Activated T-helper 1 cell treated with Interleukin-2 at 50 U/mL for 16 hours (primary cell): ENCODE data around the gene EFCAB8.
"Not testable (repeated sequence)": the region's sequence is repeated elsewhere in the genome, so short reads cannot be mapped to it uniquely, and the experiment has no call there.

ENCODE experiments used
- DNase-seq: peaks from one replicate; pipeline ENCODE4 v3.0.0-alpha.2; 2020; ENCODE audit warnings: low read depth

The EFCAB8 gene

DNA sequence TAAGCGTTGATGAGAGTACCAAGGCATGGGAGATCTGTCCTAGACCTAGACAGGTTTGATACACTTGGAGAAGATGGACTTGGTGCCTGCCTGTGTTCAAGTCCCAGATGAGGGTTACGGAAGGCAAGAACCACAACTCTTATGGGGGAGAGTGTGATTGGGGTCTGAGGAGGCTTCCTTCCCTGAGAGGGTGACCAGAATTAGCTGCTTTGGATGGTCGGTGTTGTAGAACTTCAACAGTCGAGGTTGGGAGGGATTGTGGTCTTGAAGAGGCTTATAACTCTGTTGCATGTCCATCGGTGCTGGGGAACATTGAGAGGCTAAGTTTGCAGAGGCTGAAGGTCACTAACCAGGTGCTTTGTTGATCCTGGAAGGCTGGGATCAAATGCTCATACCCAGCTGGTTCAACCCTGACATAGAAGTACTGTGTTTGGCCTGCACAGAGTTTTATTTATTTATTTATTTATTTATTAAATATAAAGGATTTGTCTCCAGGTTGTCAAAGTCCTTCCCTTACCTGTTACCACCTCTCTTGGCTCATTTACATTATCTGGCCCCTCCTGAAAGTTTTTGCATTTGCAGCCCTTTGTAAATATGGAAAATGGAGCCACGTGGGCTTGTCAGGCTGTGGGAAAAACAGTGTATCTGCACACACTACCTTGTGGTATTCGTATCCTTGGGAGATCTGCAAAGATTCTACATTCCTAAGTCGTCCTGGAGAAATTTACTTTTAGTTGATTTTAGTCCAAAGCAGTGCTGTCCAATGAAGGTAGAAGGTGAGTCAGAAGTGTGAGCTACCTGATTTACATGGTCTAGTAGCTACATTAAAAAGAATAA lies 15.8 kb upstream of the EFCAB8 start:
- no peak for DNase-seq

DNA sequence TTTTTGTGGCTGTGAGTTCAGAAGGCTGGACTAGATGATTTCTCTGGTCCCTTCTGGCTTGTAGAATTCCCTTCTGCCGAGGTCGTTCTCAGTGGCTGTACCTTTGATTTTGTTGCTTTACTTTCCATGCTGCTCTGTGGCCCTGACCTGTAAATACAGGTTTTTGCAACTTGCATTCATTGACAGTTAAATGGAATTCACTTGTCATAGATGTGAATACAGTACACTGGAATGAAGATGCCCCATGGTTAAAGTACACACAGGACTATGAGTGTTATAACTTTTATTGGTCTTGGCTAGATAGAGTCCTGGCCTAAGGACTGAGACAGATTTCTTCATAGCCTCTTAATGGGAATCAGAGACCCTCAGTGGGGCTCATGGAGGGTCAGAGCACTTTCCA lies 12.9 kb upstream of the EFCAB8 start:
- no peak for DNase-seq

DNA sequence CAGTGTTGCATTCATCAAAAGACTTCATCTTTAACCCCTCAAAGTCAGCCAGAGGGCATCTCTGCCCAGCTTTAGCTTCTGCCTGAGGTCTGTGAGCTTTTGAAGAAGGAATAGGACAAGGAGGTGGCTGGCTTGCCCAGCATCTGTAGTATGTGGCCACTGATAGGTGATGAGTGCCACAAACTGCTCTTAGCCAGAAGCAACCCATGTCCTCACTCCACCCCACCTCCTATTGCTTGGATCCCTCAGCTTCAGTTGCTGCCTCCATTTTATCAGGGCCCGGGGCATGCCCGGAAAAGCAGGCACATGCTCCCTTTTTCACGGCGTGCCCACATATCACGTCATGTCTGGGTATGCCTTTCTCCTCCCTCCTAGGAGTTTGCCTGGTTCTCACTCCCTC lies 11.9 kb upstream of the EFCAB8 start:
- no peak for DNase-seq

DNA sequence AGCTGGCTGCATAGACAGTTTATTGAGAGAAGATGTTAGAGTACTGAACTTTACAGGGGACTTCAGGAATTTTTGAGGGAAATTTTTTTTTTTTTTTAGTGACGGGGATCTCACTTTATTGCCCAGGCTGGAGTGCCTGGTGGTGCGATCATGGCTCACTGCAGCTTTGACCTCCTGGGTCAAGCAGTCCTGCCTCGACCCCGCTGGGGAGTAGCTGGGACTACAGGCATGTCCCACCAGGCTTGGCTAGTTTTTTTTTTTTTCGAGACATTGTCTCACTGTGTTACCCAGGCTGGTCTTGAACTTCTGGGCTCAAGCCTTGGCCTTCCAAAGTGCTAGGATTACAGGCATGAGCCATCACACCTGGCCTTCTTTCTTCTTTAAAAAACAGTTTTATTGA lies 10.8 kb upstream of the EFCAB8 start:
- DNase-seq, result no peak

DNA sequence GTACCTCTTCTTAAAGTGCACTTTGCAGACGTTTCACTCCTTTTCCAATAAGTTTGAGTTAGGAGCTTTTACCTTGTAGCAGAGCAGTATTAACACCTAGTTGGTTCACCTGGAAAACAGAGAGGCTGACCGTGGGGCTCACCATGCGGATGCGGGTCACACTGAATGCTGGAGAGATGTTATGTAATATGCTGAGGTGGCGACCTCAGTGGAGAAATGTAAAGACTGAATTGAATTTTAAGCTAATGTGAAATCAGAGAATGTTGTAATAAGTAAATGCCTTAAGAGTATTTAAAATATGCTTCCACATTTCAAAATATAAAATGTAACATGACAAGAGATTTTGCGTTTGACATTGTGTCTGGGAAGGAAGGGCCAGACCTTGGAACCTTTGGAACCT lies 9.9 kb upstream of the EFCAB8 start:
- DNase-seq, result no peak

DNA sequence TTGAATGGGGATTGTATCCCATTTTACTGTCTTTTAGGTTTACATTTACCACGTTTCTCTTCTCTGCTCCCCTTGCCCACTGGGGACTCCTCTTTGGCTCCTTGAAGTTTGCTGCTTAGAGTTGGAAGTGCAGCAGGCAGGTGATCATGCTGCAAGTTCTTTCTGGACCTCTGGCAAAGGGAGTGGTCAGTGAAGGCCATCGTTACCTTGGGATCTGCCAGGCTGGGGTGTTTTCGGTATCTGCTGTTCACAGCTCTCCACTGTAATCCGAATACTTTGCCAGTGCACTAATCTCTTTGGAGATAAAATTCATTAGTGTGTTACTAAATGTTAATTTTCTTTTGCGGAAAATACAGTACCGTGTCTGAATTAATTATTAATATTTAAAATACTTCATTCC lies 9.1 kb upstream of the EFCAB8 start:
- DNase-seq, result no peak

DNA sequence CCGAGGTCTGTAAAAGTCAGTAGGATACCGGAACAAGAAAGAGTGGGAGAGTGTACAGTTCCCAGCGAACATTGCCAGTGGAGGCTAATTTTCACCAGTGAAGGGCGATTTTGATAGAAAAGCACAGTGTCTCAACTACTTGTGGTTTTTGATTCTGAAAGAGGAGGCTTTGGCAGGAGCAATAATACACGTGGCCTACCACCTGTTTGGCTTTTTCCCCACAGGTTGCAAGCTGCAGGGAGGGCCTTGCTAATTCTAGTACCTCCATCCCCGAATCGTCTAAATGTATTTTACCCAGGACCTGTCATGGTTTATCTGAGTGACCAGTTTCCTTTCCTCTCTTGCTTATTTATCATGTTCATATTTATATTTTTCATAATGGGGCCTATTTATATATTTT lies 3.3 kb upstream of the EFCAB8 start:
- no peak for DNase-seq

DNA sequence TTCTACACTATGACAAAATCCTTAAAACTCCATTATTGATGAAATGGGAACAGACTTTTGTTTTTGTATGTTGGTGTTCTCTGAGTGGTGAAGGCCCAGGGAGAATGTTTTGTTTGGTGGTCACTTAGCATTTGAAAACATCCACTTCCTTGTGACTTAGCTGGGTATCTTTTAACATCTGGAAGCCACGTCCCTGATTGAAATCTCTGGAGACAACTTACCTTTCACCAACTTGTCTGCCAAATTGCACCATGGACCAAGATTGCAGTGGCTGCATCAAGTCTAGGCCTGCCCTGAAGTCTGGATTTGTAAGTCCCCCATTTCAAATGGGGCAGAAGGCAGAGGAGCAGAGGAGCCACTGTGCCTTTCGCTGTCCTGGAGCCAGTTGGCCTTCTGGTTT lies 534 bp upstream of the EFCAB8 start:
- no peak for DNase-seq

DNA sequence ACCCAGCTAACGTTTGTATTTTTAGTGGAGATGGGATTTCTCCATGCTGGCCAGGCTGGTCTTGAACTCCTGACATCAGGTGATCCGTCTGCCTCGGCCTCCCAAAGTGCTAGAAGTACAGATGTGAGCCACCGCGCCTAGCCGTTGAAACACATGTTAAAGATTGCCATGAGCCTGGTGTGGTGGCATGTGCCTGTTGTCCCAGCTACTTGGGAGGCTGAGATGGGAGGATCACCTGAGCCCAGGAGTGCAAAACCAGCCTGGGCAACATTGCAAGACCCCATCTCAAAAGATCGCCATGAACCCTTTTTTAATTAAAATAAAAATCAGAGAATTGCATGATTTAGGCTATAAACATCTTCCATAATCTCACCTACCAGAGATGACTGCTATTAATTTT lies 2.7 kb downstream of the EFCAB8 start:
- no peak for DNase-seq

DNA sequence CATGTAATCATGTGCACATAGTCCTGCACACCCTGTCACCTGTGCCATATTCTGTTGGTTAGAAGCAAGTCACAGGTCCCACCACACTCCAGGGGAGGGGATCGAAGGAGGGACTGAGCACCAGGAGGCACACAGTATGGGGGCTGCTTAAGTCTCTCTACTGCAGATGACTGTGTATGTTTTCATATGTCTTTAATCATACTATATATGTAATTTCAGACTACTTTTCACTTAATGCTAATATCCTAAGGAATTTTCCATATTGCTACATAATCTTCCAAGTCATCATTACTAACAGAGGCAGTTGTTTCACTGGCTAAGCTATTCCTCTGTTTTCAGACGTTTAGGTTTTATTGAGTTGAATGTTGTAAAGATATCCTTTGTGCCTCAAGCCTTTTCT lies 10.8 kb downstream of the EFCAB8 start:
- DNase-seq, result no peak

DNA sequence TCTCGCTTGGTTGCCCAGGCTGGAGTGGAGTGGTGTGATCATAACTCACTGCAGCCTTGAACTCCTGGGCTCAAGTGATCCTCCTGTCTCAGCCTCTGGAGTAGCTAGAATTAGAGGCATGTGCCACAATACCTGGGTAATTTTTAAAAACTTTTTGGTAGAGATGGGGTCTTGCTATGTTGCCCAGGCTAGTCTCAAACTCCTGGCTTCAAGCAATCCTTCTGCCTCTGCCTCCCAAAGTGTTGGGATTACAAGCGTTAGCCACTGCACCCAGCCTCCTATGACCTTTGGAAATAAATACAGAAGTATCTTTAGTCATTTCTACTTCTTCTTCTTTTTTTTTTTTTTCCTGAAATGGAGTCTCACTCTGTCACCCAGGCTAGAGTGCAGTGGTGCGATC lies 11.8 kb downstream of the EFCAB8 start:
- not testable (repeated sequence) for DNase-seq

DNA sequence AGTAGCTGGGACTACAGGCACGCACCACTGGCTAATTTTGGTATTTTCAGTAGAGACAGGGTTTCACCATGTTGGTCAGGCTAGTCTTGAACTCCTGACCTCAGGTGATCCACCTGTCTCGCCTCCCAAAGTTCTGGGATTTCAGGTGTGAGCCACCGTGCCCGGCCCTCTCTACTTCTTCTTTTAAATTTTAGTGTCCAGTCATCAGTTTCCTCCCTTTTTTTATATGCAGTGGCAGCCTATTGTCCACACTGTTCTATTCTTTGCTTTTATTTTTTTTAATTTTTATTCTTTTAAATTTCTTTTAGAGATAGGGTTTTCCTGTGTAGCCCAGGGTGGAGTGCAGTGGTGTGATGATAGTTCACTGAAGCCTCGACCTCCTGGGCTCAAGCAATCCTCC lies 12.3 kb downstream of the EFCAB8 start:
- DNase-seq, result no peak

DNA sequence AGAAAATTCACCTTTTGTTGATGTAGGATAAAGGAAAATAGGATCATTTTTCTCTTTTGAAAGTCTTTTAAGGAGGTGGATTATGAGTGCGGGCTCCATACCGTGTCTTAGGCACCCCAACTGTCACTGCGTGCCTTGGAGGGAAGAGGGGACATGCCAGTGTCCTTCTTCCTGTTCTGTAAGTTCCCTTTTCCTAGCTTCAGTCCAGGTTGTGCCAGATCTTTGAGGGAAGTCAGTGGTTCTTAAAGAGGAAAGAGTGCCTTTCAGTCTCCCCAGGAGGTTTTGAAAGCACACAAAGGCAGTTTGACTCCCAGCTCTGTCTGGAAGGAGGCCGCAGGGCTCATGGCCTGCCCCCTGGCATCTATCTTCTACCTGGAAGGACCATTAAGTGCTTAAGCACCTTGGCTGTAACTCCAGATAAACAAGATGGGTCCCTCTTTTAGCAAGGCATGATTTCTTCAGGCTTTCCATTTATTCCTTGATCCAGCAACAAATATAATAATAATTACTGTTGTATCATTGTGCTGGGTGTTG lies 13.0 kb downstream of the EFCAB8 start:
- no peak for DNase-seq

DNA sequence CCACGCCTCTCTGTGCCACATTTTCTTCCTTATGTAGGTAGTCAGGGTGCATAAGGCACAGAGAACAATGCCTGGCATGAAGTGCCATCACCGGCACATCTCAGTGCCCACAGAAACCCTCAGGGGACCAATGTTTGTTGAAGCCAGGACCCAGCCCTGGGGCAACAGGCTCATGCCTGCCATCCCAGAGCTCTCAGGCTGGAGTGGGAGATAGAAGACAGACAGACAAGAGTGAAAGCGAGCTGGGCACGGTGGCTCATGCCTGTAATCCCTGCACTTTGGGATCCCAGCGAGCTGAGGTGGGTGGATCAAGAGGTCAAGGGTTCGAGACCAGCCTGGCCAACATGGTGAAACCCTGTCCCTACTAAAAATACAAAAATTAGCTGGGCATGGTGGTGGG lies 13.5 kb downstream of the EFCAB8 start:
- DNase-seq, result no peak

DNA sequence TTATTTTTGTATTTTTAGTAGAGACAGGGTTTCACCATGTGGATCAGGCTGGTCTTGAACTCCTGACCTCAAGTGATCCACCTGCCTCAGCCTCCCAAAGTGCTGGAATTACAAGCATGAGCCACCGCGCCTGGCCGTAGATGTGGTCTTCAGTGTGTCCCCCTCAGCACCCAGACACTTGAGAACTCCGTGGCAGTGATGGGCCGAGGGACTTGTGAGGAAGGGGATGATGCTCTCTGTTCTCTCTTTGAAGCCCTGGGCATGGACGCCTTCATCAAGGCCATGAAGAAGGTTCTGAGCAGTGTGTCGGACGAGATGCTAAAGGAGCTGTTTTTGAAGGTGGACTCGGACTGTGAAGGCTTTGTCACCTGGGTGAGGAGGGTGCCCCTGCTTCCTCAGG lies 16.9 kb downstream of the EFCAB8 start:
- no peak for DNase-seq

DNA sequence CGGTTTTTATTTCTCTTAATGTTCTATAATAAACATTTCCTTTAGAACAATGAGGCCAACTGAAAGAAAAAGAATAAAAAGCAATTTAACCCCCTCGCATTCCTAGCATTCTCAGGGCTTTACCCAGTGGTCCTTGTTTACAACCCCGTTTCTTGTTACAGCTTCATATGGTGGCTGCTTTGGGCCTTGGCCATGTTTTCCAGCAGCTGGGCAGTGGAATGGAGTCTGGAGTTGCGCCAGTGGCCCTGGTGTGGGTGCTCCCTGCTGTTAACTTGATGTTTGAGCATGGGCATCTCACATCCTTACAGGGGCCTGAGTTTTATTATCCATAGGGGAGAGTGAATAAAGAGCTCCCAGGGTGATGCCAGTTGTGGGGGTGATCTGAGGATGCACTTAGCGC lies 18.8 kb downstream of the EFCAB8 start:
- no peak for DNase-seq

DNA sequence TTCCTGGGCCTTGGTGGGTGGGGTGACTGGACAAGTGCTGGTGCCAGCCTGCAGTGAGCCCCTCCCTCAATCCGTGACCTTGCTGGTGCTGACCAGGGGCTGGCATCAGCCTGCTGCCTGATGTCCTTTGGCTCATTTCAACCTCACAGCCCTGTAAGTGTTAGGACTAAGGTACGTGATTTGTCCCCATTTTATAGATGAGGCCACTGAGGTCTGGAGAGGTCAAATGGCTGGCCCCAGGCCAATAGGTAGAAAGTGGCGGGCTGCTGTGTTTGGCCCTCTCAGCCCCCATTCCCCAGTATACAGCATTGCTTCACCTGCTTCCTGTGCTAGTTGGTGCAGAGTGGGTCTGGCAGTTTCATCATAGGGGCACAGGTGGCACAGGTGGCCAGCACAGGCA lies 20.1 kb downstream of the EFCAB8 start:
- no peak for DNase-seq

DNA sequence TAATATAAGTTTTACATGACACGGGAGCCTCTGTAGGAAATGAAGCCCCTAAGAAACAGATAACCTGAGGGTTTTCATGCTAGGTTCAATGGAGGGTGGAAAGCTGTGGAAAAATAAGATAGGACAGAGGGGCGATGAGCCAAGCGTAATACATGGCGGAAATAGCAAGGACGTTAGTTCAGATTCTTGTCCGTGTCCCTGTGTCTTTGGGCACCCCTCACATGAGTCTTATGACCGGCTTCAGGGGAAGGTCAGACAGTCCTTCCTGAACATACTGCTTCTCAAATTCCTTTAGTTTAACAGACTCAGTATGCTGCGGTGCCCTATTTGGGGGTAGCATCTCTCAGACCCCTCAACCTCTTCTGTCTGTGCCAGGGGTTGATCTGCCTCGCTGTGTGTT lies 20.8 kb downstream of the EFCAB8 start:
- DNase-seq, result no peak

DNA sequence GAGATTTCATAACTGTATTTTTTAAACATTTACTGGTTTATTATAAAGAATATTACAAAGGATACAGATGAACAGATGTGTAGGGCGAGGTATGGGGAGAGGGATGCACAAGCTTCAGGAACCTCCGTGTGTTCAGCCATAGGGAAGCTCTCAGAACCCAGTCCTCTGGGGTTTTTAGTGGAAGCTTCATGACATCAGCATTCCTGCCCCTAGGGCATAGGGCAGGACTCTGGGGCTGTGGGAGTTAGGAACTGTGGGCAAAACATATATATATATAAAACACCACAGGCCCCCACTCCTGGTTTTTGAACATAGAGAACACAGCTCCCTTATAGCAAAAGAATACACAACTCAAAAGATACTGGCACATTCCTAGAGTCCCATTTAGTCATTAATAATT lies 21.9 kb downstream of the EFCAB8 start:
- no peak for DNase-seq

DNA sequence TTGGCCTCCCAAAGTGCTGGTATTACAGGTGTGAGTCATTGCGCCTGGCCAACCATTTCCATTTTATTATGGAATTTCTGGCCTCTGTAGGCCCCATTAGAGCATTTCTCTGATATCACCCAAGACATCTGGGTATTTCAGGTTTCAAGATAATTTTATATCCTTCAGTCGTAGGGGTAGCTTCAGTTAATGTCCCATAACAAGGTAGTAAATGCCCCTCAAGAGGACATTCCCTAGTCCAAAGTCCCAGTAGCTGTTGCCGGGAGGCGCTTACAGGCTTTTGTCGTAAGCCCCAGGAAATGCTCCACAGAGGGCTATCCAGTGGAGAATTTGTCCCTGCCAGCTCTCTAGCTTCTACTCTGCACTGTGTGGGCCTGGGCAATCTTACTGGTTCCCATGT lies 24.4 kb downstream of the EFCAB8 start:
- DNase-seq, result no peak

DNA sequence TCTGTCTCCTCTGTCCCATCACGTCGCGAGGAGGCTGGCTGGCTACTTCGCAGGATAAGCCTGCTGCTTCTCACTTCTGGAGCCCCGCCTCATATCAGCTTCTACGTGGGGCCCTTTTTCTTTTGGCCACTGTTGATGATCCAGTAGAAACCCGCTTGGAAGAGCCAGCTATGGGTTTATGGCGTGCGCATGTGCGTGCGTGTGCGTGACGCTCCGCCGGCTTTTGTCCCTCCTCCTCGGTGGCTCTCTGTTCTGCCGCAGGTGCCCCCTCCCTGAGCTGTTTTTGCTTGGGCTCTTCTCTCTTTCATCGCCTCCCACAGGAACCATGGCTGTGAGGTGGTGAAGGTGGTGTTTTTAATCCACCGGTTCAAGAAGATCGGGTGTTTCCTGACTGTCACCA lies 26.5 kb downstream of the EFCAB8 start:
- no peak for DNase-seq

DNA sequence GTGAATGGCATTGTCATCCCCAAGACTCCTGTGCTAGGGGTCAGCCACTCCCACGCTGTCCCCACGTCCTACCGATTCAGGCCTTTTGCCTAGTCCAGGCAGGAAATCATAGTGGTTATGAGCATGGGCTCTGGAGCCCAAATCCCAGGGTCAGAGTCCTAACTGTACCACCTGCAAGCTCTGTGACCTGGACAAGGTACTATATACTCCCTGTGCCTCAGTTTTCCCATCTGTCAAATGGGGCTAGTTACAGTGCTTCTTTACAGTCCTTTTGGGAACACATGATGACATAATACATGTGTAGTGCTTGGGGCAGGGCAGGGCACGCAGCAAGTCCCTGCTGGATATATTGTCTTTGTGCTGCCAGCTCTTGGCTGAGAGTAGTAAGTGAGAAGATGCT lies 27.2 kb downstream of the EFCAB8 start:
- DNase-seq, result no peak

DNA sequence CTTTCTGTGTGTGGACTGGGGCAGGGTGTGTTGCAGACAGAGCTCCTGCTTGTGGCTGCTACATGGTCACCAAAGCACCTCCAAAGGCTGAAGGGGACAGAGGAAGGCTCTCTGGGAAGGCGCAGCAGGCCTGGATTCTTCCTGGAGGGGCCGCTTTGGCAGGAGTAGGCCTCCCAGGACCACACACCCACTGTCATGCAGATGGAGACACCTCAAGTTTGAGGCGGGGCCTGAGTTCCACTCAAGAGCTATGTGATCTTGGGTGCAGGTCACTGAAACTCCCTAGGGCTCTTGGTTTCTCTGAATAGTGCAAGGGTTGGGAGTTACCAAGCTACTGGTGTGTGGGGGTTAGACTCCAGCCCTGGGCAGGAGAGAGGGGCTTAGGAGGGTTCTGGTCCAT lies 27.9 kb downstream of the EFCAB8 start:
- DNase-seq, result no peak

DNA sequence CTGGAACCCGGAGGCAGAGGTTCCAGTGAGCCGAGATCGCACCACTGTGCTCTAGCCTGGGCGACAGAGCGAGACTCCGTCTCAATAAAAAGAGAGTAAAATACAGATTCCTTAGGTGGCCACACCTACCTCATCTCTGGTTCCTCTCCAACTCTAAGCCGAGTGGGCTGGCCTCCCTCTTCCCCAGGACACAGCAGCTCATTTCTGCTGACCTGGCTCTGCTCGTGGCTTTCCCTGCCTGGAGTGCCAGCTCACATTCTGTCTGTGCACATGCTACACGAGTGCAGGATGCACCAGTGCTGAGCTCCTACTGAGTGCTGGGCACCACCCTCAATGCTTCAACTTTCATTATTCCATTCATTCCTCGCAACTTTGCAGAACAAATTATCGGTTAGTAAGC lies 28.8 kb downstream of the EFCAB8 start:
- DNase-seq, result no peak
